HepG2 (cell line): ENCODE results near the gene MIR17HG. TPM values are rescaled to one million over a fixed set of nuclear protein-coding genes. Genes with fewer than 3 reads are reported as not detected.

Experiments used
- CHD2 ChIP-seq: IDR thresholded peaks from 2 replicates; pipeline ENCODE4 v1.6.1; 2011; ENCODE audit warnings: low read depth, low read length, improper control_type of control experiment
- DNMT3B ChIP-seq: conservative IDR thresholded peaks from 2 replicates; pipeline ENCODE4 v1.6.1; 2016; ENCODE audit warnings: missing biosample characterization, control low read depth
- GPN1 ChIP-seq: sonication (generic); formaldehyde crosslinking; IDR thresholded peaks from 2 replicates; pipeline ENCODE4 v1.5.1; 2020; ENCODE audit warnings: missing genetic modification reagents, borderline replicate concordance
- POLR2AphosphoS2 ChIP-seq: IDR thresholded peaks from 2 replicates; pipeline ENCODE4 v1.6.1; 2011; ENCODE audit warnings: low read depth, low read length, improper control_type of control experiment
- RFX1 ChIP-seq: fragments of 450-650 bp; IDR thresholded peaks from 2 replicates; pipeline ENCODE4 v1.6.1; 2017
- SALL2 ChIP-seq: sonication (generic); formaldehyde crosslinking; IDR thresholded peaks from 2 replicates; pipeline ENCODE4 v1.8.1; 2023; ENCODE audit warnings: mild to moderate bottlenecking, missing genetic modification reagents, inconsistent platforms
- polyA plus RNA-seq, 8 experiments: library from polyadenylated mRNA; depleted of rRNA in 3 of 8; stranded (reverse) in 7 of 8; unstranded in 1 of 8; fragments of >200 nt; fragmentation: Illumina TruSeq in 4 of 8; extraction: Trizol in 4 of 8; gene quantifications; 2 replicates each; pipeline versions ENCODE4 v1.2.1 to v1.2.3, GENCODE V29; 2011 to 2016; ENCODE audit warnings: low read depth in 4 of 8, missing spikeins in 1 of 8, mixed read lengths in 1 of 8; ENCODE audit not compliant: insufficient read depth in 1 of 8
- total RNA-seq, 5 experiments: library from RNA; depleted of rRNA; stranded (reverse); fragments of >200 nt; fragmentation: Illumina TruSeq; extraction: Trizol; gene quantifications; 2 replicates each; pipeline ENCODE4 v1.2.3, GENCODE V29; 2016; ENCODE audit warnings: low read depth in 1 of 5
- TF ChIP-seq, protein P1 (sequence below): IDR thresholded peaks from 2 replicates; pipeline ENCODE4 v1.6.1; 2012; ENCODE audit warnings: low read length, improper control_type of control experiment
- TF ChIP-seq, protein P2 (sequence below): sonication (generic); formaldehyde crosslinking; IDR thresholded peaks from 2 replicates; pipeline ENCODE4 v1.4.0; 2020; ENCODE audit warnings: low read depth, mild to moderate bottlenecking, missing genetic modification reagents
- TF ChIP-seq, protein P3 (sequence below): sonication (generic); formaldehyde crosslinking; IDR thresholded peaks from 2 replicates; pipeline ENCODE4 v1.4.0; 2020; ENCODE audit warnings: mild to moderate bottlenecking, missing genetic modification reagents
- TF ChIP-seq, protein P4 (sequence below): sonication (generic); formaldehyde crosslinking; IDR thresholded peaks from 2 replicates; pipeline ENCODE4 v1.4.0; 2020; ENCODE audit warnings: mild to moderate bottlenecking, missing genetic modification reagents
- TF ChIP-seq, protein P5 (sequence below): IDR thresholded peaks from 2 replicates; pipeline ENCODE4 v1.6.1; 2012; ENCODE audit warnings: inconsistent platforms
- TF ChIP-seq, protein P6 (sequence below): sonication (generic); formaldehyde crosslinking; IDR thresholded peaks from 2 replicates; pipeline ENCODE4 v1.4.0; 2020; ENCODE audit warnings: missing genetic modification reagents

The MIR17HG gene
- total and polyA plus RNA-seq, 2 of the 13 experiments (the other 11 are each of a cell fraction or from before 2014, with no cell fraction given) = 2.5 to 12.3 TPM

DNA sequence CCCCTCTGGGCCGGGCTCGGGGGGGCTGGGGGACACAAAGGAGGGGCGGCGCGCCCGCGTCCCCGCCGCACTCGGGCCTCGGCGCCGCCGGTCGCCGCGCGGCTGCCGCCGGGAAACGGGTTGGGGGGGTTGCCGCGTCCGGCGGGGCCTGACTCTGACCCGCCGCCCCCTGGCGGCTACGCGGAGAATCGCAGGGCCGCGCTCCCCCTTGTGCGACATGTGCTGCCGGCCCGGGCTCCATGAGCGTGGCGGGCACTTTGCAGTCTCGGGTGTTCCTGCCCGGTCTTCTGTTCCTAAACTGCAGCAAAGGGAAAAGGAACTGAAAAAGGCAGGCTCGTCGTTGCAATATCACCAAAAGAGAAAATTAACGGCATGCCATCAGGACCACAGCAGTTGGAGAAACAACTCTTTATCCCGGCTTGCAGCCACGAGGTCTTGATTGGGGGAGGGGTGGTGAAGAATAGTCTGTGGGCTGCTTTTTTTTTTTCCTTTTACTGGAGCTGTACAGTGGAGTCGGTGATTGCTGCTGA, 1.5 kb downstream of the MIR17HG start (continued):
- TF ChIP-seq, protein P1, sequence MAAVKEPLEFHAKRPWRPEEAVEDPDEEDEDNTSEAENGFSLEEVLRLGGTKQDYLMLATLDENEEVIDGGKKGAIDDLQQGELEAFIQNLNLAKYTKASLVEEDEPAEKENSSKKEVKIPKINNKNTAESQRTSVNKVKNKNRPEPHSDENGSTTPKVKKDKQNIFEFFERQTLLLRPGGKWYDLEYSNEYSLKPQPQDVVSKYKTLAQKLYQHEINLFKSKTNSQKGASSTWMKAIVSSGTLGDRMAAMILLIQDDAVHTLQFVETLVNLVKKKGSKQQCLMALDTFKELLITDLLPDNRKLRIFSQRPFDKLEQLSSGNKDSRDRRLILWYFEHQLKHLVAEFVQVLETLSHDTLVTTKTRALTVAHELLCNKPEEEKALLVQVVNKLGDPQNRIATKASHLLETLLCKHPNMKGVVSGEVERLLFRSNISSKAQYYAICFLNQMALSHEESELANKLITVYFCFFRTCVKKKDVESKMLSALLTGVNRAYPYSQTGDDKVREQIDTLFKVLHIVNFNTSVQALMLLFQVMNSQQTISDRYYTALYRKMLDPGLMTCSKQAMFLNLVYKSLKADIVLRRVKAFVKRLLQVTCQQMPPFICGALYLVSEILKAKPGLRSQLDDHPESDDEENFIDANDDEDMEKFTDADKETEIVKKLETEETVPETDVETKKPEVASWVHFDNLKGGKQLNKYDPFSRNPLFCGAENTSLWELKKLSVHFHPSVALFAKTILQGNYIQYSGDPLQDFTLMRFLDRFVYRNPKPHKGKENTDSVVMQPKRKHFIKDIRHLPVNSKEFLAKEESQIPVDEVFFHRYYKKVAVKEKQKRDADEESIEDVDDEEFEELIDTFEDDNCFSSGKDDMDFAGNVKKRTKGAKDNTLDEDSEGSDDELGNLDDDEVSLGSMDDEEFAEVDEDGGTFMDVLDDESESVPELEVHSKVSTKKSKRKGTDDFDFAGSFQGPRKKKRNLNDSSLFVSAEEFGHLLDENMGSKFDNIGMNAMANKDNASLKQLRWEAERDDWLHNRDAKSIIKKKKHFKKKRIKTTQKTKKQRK = no peak
- no peak for TF ChIP-seq DNMT3B (CRISPR knock-in tag)
- TF ChIP-seq, protein P2, sequence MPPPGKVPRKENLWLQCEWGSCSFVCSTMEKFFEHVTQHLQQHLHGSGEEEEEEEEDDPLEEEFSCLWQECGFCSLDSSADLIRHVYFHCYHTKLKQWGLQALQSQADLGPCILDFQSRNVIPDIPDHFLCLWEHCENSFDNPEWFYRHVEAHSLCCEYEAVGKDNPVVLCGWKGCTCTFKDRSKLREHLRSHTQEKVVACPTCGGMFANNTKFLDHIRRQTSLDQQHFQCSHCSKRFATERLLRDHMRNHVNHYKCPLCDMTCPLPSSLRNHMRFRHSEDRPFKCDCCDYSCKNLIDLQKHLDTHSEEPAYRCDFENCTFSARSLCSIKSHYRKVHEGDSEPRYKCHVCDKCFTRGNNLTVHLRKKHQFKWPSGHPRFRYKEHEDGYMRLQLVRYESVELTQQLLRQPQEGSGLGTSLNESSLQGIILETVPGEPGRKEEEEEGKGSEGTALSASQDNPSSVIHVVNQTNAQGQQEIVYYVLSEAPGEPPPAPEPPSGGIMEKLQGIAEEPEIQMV (CRISPR knock-in tag) = no peak
- TF ChIP-seq, protein P3, sequence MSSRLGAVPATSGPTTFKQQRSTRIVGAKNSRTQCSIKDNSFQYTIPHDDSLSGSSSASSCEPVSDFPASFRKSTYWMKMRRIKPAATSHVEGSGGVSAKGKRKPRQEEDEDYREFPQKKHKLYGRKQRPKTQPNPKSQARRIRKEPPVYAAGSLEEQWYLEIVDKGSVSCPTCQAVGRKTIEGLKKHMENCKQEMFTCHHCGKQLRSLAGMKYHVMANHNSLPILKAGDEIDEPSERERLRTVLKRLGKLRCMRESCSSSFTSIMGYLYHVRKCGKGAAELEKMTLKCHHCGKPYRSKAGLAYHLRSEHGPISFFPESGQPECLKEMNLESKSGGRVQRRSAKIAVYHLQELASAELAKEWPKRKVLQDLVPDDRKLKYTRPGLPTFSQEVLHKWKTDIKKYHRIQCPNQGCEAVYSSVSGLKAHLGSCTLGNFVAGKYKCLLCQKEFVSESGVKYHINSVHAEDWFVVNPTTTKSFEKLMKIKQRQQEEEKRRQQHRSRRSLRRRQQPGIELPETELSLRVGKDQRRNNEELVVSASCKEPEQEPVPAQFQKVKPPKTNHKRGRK = no peak
- TF ChIP-seq, protein P4, sequence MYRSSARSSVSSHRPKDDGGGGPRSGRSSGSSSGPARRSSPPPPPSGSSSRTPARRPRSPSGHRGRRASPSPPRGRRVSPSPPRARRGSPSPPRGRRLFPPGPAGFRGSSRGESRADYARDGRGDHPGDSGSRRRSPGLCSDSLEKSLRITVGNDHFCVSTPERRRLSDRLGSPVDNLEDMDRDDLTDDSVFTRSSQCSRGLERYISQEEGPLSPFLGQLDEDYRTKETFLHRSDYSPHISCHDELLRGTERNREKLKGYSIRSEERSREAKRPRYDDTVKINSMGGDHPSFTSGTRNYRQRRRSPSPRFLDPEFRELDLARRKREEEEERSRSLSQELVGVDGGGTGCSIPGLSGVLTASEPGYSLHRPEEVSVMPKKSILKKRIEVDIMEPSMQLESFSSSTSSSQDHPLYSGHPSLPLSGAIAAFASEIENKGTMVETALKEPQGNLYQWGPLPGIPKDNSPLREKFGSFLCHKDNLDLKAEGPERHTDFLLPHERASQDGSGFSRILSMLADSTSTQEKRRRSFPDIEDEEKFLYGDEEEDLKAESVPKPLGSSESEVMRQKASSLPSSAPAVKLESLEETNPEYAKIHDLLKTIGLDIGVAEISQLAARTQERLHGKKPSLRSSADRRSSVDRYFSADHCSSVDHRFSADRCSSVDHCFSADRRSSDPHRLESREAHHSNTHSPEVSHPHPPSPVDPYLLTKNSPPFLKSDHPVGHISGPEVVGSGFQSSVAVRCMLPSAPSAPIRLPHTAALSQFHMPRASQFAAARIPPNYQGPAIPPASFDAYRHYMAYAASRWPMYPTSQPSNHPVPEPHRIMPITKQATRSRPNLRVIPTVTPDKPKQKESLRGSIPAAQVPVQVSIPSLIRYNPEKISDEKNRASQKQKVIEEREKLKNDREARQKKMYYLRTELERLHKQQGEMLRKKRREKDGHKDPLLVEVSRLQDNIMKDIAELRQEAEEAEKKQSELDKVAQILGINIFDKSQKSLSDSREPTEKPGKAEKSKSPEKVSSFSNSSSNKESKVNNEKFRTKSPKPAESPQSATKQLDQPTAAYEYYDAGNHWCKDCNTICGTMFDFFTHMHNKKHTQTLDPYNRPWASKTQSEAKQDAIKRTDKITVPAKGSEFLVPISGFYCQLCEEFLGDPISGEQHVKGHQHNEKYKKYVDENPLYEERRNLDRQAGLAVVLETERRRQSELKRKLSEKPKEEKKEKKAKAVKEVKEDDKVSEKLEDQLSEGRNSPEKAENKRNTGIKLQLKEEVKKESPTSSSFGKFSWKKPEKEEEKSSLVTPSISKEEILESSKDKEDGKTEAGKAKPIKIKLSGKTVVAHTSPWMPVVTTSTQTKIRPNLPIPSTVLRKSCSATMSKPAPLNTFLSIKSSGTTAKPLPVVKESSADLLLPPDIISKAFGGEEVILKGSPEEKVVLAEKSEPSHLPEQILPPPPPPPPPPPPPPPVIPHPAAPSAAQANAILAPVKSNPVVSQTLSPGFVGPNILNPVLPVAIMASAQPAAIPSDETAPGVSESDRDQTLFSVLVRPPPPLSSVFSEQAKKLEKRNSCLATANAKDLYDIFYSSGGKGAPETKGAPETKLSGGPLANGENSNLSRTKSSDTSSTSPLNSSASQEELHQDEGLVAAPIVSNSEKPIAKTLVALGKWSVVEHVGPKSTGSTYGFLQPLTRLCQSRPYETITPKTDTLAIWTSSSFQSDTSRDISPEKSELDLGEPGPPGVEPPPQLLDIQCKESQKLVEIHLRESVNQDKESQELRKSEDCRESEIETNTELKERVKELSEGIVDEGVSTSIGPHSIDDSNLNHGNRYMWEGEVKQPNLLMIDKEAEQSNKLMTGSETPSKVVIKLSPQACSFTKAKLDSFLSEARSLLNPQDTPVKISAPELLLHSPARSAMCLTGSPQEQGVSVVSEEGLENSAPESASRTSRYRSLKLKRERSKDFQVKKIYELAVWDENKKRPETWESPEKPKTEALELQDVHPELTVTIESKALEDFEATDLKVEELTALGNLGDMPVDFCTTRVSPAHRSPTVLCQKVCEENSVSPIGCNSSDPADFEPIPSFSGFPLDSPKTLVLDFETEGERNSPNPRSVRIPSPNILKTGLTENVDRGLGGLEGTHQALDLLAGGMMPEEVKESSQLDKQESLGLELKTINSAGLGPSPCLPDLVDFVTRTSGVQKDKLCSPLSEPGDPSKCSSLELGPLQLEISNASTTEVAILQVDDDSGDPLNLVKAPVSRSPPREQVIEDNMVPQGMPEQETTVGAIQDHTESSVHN (CRISPR knock-in tag) = no peak
- no peak for TF ChIP-seq GPN1 (CRISPR knock-in tag)
- TF ChIP-seq RFX1 = no peak
- 0 out of 2 replicates have a peak, but pooled peaks have one; percentile 12 for TF ChIP-seq SALL2
- TF ChIP-seq CHD2 = 0 out of 2 replicates have a peak, but pooled peaks have one; percentile 36
- TF ChIP-seq, protein P5, sequence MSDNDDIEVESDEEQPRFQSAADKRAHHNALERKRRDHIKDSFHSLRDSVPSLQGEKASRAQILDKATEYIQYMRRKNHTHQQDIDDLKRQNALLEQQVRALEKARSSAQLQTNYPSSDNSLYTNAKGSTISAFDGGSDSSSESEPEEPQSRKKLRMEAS = peak; percentile 98
- TF ChIP-seq, protein P6, sequence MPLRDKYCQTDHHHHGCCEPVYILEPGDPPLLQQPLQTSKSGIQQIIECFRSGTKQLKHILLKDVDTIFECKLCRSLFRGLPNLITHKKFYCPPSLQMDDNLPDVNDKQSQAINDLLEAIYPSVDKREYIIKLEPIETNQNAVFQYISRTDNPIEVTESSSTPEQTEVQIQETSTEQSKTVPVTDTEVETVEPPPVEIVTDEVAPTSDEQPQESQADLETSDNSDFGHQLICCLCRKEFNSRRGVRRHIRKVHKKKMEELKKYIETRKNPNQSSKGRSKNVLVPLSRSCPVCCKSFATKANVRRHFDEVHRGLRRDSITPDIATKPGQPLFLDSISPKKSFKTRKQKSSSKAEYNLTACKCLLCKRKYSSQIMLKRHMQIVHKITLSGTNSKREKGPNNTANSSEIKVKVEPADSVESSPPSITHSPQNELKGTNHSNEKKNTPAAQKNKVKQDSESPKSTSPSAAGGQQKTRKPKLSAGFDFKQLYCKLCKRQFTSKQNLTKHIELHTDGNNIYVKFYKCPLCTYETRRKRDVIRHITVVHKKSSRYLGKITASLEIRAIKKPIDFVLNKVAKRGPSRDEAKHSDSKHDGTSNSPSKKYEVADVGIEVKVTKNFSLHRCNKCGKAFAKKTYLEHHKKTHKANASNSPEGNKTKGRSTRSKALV (CRISPR knock-in tag) = no peak
- no peak for TF ChIP-seq POLR2AphosphoS2
